ENCODE data around the gene SH3TC2.

Gene SH3TC2

DNA sequence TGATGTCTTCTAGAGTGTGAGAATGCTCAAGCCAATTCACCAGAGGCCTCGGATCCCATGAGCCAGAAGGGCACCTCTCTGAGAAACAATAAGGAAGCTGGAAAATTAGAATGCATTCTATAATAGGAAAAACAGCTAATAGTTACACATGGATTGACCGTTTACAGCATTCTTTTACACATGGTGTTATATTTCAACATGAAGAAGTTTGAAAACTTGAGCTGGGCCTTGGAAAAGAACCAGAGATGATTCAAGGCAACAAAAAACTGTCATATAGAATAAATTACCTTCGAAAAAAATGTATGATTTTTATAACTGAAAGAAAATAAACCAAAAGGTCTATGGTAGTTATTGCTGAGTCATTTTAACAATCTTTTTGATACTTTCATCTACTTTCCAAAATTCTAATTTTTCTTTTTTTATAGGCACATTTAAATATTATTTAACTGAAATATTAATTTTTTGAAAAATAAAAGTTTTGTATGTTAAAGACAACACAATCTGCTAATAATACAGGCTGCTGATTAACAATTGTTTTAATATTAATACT, 6.2 kb downstream of the SH3TC2 start:
- no peak for DNase-seq

DNA sequence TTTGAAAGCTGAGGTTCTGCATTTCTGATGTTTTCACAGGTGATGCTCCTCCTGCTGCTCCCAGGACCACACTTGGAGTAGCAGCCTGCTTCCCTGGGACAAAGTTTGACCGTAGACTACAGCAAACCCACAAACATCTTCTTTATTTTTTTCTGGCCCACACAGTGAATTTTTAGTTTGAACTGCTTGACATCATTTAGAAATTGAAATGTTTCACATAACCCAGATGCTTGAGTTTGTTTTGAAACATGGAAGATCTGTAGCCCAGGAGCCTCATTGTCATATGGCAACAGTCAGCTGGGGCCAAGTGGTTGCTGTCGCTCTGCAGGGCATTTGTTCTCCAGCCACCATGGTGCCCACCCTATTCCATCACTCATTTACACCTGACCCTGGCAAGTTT, 8.4 kb downstream of the SH3TC2 start:
- DNase-seq, result no peak

DNA sequence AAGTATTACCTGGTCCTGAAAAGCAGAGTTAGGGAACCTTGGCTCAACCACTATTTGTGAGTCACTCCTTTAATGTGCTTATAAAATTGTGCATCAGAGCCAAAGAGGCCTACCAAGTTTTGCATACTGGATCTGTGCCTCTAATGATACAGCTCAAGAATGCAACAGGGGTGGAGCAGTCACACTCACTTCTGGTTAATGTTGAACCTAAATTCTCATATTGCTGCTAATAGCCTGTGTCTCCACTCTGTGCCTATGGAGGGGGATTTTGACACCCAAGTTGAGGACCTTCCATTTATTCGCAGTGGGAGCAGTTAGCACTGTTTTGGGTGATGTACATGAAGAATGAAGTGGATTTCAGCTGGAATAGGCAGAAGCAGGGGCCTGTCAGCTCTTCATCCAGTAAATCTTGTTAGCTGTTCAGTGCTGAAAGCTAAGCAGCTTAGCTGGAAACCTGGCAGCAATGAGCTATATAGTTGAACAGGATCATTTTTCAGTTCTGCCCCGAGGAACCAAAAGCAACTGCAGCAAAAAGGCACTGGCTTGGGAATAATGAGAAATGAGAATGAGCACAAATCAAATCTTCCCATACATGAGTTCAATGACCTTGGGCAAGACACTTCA, 9.7 kb downstream of the SH3TC2 start:
- no peak for DNase-seq

DNA sequence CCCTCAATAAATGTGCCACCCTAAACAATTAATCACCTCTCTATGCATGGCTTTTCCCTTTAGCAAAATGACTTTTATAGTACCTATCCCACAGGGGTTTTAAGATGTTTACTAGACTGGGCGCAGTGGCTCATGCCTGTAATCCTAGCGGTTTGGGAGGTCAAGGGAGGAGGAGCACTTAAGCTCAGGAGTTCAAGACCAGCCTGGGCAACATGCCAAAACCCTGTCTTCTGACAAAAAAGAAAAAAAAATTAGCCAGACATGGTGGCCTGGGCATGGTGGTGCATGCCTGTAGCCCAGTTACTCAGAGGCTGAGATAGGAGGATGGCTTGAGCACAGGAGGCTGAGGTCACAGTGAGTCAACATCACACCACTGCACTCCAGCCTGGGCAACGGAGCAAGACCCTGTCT, 13.5 kb downstream of the SH3TC2 start:
- no peak for DNase-seq

DNA sequence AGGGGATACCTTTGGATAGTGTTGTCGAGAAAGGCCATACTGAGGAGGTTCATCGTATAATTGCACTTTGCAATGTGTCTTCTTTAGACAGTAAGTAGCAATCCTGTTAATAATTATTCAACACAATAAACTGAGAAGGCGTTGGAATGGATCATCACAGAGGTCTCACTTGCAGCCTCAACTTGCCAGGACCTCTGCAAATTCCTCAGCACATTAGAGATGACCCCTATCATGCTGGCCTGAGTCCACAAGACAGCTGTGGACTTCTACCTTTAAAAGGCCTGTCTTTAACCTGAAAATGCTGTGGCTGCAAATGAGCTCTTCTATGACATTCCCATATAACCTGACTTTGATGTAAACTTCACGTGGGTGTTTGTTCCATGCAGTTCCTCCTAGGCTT, 14.1 kb downstream of the SH3TC2 start:
- no peak for DNase-seq

DNA sequence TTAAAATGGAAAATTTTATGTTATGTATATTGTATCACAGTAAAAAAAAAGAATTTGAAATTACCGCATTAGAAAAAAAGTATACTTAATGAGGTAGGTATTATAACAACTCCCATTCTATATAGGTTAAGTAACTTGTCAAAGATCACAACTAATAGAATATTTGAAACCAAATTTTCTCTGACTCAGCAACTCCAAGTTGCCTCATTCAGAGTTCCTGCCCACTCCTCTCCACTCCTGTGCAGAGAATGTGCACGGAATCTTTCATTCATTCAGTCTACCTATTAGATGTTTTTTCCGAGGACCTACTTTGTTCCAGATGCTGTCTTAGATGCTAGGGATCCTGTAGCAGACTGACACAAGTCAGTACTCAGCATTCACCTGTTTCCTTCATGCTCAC, 15.4 kb downstream of the SH3TC2 start:
- no peak for DNase-seq

DNA sequence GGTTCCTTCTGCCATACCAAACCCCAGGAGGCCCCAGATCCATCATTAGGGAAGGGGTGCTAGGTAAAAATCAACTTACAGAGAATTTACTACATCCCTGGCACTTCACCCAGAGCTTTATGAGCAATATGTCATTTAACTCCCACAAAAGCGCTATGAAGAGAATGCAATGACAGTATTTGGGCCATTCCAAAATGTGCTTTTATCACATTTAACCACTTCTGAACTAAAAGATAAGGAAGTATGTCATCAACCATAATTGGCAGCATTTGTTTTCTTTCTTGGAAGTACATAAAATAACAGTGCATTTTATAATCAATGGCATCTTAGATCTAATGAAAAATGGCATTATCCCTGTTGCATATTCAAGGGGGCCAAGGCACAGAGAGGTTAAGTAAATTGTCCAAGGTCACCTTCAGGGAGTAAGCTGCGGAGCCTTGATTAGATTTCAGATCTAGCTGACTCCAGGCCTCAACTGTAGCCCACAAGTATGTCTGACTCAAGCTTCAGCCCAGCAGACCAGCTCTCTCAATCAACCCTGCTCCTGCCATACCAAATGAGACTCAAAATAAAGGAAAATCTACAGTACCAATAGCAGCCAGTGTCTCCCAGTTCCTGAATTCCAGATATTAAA, 16.5 kb downstream of the SH3TC2 start:
- no peak for DNase-seq

DNA sequence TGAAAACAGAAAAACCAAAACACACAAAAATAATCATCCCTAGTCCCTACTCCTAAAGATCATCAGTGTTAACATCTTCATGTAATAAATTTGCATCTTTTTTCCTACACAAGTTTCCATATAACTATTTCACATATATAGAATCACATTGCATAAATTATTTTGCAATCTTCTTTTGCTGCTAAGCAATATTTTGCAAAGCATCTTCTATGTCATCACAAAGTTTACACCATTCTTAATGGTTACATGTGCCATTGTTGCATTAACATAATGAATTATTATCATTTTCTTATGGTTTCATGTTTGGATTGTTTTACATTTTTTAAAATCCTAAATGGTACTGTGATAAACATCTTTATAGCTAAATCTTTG, 17.8 kb downstream of the SH3TC2 start:
- DNase-seq, result no peak

DNA sequence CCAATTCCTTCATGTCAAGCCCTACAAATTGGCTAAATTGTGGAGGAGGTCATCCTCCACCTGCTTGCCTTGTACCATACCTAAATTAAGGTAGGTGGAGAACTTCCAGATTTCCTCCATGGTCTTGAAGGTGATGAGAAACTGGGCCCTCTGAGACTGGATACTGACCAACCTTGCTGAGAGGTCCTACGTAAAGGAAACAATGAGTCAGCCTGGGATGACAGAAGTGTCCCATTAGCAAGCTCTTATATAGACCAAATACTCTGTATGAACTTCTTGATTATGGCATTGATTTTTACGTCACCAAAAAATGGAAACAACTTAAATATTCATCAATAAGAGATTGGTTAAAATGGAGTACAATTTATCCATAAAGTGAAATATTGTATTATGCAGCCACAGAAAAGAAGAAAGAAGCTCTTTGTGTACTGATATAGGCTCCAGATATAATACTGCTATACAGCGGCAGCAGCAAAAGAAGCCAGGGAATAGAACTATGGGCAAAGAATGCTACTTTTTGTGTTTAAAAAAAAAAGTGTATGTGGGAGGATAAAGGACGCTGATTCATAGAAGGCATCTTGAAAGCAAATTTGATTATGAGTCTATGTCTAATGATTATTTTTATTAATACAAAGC, 18.3 kb downstream of the SH3TC2 start:
- DNase-seq, result no peak

DNA sequence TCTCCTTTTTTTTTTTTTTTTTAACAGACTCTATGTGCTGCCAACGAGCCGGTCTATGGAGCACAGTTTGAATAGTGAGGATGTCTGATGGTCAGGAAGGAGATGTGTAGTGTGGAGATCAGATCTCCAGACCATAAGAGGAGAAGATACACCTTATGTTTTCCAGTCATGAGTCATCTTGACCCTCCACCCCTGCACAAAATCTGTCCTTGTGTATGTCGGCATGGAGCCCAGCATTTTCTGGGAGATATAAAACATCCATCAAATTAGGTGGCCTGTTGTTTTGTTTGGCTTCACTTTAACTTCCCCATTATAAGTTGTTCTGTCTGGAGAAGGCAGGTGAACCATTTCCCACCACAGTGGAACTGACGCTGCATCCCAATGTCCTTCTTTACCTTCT, 19.2 kb downstream of the SH3TC2 start:
- no peak for DNase-seq

DNA sequence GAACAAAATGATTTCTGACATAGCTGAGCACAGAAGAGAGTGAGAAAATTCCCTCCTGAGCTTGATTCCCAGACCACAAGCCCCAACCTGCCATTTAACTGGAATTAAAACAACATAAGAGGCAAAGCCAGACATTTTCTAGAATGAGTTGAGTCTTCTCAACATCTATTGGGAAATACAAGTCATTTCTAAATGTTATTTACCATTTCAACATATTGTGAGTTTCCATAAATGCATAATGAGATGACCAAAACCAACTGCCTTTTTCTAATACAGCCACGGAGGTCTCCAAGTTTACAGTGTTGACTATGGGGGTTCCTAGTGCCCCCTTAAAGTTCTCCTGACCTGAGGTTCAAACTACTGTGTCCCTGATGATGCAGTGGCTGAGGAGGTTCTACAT, 20.0 kb downstream of the SH3TC2 start:
- no peak for DNase-seq

DNA sequence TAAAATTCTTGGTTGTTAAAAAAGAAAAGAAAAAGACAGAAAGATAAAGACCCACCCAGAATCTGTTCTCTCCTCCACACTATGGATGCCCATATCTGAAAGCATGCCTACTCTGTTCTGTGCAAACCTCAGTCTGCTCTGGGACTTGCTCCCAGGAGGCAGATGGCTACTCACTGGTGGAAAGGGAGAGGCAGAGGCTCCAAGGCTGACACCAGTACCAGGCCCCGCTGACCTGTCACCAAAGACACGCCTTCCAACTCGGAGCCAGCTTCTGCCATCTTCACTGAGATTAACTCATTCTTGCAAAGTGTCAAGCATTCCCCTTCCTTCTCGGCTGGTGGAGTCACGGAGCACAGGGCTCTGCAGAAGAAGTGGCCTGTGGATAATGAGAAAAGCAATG, 21.6 kb downstream of the SH3TC2 start:
- no peak for DNase-seq

DNA sequence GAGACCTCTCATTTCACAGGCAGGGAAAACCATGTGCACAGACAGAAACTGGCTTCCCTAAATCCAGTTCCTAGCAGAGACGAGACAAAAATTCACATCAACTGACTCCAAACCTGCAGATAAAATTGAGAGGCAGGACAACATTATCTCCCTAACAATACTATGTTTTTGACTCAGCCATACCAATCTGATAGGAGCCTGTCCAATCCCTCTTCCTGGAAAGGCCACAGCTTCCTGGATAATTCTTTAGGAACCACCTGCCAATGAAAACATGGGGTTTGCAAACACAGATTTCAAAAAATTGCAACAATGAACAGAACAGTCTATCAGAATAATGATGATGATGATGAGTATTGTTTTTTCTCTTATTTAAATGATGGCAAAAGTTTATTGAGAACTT, 22.4 kb downstream of the SH3TC2 start:
- no peak for DNase-seq

DNA sequence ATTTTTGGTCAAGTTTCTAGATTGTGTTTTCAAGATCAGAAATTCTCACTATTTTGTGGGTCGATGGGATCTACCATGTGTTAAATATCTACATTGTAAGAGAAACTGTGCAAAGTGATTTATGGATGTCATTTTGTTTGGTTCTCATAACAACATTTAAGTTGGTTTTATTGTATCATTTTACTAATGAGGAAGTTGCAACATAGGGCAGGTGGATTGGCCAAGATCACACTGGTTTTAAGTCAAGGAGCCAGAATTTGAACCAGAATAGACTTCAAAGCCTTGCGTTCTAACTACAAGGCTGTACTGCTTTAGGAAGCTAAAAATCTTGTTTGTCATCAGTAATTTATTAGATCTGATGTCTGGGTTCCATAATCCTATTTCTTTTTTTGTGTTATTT, 23.4 kb downstream of the SH3TC2 start:
- DNase-seq, result no peak

DNA sequence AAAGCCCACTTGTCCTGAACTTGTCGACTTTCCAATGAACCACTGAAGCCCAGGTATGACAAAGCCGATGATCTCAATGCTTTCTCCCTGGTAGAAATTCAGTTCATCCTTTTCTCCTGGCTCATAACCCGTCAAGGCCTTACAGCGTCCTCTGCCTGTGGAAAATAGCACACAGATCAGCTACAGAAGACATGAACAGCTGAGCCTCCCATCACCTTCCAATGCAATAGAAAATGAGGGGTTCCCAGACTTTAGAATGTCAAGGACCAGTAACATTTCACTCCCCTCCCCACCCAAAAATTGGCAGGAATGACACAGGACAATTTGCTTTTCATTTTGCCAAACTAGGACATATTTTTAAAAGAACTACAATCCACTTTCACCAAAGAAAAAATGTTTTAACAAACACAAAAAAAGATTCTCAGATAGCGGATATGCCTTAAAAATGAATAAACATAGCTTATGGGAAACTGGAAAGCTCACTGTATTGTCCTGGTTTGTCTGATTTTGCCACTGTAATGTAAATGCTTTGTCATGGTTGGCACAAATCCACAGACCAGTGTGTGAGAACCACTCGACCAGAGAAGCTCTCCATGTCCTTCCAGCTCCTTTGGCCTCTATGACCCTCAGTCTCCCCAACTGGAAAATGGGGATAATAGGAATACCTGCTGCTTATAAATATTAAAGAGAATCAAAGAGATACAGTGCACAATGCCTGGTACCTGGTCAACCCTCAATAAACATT, 24.4 kb downstream of the SH3TC2 start:
- no peak for DNase-seq

DNA sequence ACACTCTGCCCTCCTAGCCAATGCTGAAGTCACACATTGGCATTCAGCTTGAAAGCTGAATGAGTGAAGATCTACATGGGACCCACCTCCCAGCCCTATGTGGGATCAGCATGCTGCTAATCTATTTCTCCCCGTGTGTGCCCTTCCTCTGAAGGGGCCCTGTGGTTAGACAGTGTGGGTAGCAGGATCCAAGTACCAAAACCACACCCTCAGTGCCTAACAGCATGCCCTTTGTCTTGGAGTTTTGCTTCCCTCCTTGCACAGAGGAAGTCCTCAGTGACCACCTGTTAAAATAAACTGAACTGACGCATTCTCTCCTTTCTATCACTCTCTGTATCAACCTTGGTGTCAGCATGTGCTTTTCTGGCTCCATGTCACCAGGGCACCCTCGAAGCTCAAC, 25.0 kb downstream of the SH3TC2 start:
- no peak for DNase-seq

DNA sequence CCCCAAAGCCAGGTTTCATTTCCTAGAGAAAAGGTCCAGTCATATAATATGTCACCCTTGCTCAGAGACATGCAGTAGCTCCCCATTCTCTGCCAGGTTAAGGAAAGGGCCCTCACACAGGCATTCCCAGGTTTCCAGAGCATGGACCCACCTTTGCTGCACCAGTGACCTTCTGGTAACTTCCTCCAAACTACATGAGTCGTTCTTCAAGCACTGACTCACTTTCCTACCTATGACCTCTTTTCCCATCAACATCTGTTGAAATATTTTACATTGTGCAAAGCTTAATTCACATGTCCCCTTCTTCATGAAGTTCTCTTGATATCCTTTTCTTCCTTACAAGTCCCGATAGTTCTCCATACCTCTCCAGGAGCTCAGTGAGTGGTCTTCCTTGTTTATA, 25.9 kb downstream of the SH3TC2 start:
- DNase-seq, result no peak

DNA sequence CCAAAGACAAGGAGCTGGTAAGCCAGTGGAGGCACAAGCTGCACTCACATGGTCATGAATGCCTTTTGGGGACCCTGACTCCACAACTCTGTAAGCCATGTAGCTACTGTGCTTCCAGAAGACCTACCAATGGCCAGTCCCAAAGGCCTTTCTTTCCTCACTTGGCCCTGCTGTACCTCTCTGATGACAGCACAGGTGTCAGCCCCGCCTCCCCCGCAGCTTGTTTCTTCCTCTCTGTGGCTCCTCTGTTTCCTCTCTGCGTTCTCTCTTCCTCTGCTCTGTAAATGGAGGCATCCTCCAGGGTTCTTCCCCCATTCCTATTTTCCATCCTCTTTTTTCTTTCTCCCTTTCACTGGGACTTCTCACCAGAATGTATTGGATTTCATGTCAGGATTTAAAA, 26.7 kb downstream of the SH3TC2 start:
- no peak for DNase-seq

DNA sequence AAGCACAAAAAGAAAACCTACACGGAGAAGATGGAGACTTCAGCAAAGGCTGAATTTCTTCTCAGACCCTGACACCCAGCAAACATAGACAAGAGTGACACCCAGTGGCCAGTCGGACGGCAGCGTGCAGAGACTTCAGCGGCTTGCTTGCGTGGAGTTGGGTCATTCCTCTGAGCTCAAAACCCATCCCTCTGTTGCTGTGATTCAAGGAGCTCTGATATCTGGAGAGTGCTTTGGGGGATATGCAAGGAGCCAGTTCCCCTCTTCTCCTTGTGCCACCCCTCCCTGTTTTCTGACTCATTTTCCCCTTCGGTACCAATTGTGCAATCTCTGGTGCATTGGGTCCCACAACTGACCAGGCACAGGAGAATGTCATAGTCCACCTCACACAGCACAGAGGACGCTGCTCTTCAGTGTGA, 27.5 kb downstream of the SH3TC2 start:
- DNase-seq, result peak; percentile 73 to 74

DNA sequence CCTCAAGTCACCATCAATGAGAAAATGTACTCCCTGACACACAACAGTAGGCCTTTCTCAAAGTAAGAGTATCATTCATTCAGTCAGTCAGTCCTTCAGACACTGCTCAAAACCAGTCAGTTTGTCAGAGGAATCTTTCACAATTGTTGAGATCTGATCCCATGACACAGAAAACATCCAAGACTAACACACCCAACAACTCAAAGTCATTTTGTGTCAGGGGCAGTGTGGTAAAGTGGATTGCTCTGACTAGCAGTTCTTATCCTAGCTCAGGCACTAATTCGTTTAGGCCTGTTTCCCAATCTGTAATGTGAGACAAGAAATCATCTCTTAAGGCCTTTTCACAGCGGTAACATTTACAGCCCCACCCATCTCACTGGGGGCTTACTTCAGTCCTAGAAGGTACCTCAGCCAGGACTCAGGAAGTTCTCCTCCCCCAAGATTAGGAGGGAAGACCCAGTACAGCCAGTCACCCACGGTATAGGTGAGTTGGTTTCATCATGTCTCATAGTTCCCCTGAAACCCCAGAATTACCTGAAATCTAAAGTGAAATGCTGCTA, 31.9 kb downstream of the SH3TC2 start:
- no peak for DNase-seq

DNA sequence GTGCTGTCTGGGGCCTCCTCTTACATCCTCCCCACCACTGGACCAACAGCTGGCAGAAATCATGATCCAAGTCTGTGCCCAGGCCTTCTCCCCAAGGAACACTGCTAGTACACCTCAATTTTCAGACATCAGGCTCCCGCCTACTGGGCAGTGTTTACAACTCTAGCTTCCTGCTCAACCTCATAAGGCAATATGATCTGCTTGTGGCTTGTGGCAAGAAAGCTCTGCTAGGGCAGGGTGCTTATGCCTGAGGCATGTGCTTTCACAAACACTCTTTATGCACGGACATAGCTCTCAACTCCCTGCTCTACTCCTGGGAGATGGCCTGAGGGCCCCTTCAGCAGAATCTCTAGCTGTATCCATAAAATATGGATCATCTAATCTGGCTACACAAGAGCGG, 32.5 kb downstream of the SH3TC2 start:
- no peak for DNase-seq

DNA sequence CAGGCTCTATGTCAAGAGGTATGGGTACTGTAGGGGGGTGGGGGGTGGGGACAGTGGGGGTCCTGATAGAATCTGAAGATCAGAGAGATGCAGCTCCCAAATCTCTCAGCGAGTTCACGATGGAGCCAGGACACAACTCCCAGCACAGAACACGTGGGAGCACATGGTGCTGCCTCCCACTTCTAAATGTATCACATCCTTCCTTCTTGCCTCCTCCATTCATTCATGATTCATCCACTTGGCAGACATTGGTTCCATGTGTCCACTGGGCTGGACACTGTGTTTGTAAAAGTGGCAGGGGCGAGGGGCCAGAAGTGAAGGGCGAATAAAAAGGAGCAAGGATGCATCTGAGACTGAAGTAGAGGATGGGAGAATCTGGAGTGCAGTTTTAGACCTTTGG, 33.9 kb downstream of the SH3TC2 start:
- DNase-seq, result no peak

DNA sequence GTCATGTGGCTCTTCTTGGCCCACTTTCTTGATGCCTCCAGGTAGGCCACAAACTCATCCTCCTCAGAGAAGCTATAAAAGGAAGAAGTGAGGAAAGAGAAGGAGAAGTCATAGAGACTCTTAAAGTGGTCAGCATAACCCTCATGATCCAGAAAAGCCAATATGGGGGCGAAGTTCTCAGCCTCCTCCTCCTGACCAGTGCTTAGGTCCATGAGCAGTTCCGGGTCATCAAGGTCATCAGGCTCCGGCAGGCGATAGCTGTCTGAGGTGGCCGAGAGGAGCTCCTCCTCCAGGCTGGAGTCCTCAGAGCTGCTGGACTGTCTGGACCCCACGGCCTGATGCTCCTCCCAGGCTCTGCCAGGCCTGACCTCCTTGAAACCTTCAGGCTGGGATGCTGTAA, 34.7 kb downstream of the SH3TC2 start:
- DNase-seq, result no peak

Data from stimulated activated CD4-positive, alpha-beta T cell treated with anti-CD3 and anti-CD28 coated beads, Interleukin-2, amount 100 ng/mL, for 24 hours (primary cell).